Measurements from ENCODE around the gene SHISA5.
"Not testable (repeated sequence)": the region's sequence is repeated elsewhere in the genome, so short reads cannot be mapped to it uniquely, and the experiment has no call there.

The SHISA5 gene

GRCh38 chr3:48536116-48536515 lies 32.1 kb upstream of the SHISA5 start:
- no peak overlapping the region for H3K27ac ChIP-seq (ENCODE audit: low read depth, low read length)
- no peak overlapping the region for H3K9ac ChIP-seq (ENCODE audit: low read length)
- no peaks in the 10 kb centered on the region for H3K4me1 ChIP-seq (ENCODE audit: control insufficient read depth, insufficient read depth, low read length)
- H3K4me3 ChIP-seq (ENCODE audit: low read length) = no peak overlapping the region
- H3K36me3 ChIP-seq (ENCODE audit: control insufficient read depth, insufficient read depth, low read length) = peaks cover 8% of the 10 kb centered on the region
- H3K27me3 ChIP-seq (ENCODE audit: control insufficient read depth, insufficient read depth, low read length) = no peaks in the 10 kb centered on the region

GRCh38 chr3:48535578-48535977 lies 31.6 kb upstream of the SHISA5 start:
- H3K27me3 ChIP-seq (ENCODE audit: control insufficient read depth, insufficient read depth, low read length) = no peaks in the 10 kb centered on the region
- H3K9ac ChIP-seq (ENCODE audit: low read length) = no peak overlapping the region
- no peak overlapping the region for H3K27ac ChIP-seq (ENCODE audit: low read depth, low read length)
- no peaks in the 10 kb centered on the region for H3K4me1 ChIP-seq (ENCODE audit: control insufficient read depth, insufficient read depth, low read length)
- H3K36me3 ChIP-seq (ENCODE audit: control insufficient read depth, insufficient read depth, low read length) = peaks cover 8% of the 10 kb centered on the region
- H3K4me3 ChIP-seq (ENCODE audit: low read length) = no peak overlapping the region

GRCh38 chr3:48532977-48533337 lies 29.0 kb upstream of the SHISA5 start:
- H3K9ac ChIP-seq (ENCODE audit: low read length) = no peak overlapping the region
- H3K27ac ChIP-seq (ENCODE audit: low read depth, low read length) = no peak overlapping the region
- no peaks in the 10 kb centered on the region for H3K27me3 ChIP-seq (ENCODE audit: control insufficient read depth, insufficient read depth, low read length)
- no peak overlapping the region for H3K4me3 ChIP-seq (ENCODE audit: low read length)
- H3K36me3 ChIP-seq (ENCODE audit: control insufficient read depth, insufficient read depth, low read length) = peaks cover 8% of the 10 kb centered on the region
- no peaks in the 10 kb centered on the region for H3K4me1 ChIP-seq (ENCODE audit: control insufficient read depth, insufficient read depth, low read length)

- no peak overlapping the region for H3K4me3 ChIP-seq (ENCODE audit: low read length)
- H3K36me3 ChIP-seq (ENCODE audit: control insufficient read depth, insufficient read depth, low read length) = peaks cover 8% of the 10 kb centered on the region
- no peak overlapping the region for H3K9ac ChIP-seq (ENCODE audit: low read length)
- no peak overlapping the region for H3K27ac ChIP-seq (ENCODE audit: low read depth, low read length)
- no peaks in the 10 kb centered on the region for H3K27me3 ChIP-seq (ENCODE audit: control insufficient read depth, insufficient read depth, low read length)
- H3K4me1 ChIP-seq (ENCODE audit: control insufficient read depth, insufficient read depth, low read length) = no peaks in the 10 kb centered on the region
These were observed 28.4 kb upstream of the SHISA5 start for GRCh38 chr3:48532271-48532976.

- not testable (repeated sequence) for H3K36me3 ChIP-seq (ENCODE audit: control insufficient read depth, insufficient read depth, low read length); H3K27ac ChIP-seq (ENCODE audit: low read depth, low read length); H3K4me1 ChIP-seq (ENCODE audit: control insufficient read depth, insufficient read depth, low read length); H3K27me3 ChIP-seq (ENCODE audit: control insufficient read depth, insufficient read depth, low read length); H3K9ac ChIP-seq (ENCODE audit: low read length); H3K4me3 ChIP-seq (ENCODE audit: low read length)
These were observed 26.7 kb upstream of the SHISA5 start for GRCh38 chr3:48530701-48531100.

GRCh38 chr3:48528754-48529153 lies 24.8 kb upstream of the SHISA5 start:
- H3K36me3 ChIP-seq (ENCODE audit: control insufficient read depth, insufficient read depth, low read length) = no peaks in the 10 kb centered on the region
- no peak overlapping the region for H3K9ac ChIP-seq (ENCODE audit: low read length)
- no peak overlapping the region for H3K27ac ChIP-seq (ENCODE audit: low read depth, low read length)
- no peak overlapping the region for H3K4me3 ChIP-seq (ENCODE audit: low read length)
- no peaks in the 10 kb centered on the region for H3K4me1 ChIP-seq (ENCODE audit: control insufficient read depth, insufficient read depth, low read length)
- H3K27me3 ChIP-seq (ENCODE audit: control insufficient read depth, insufficient read depth, low read length) = no peaks in the 10 kb centered on the region

- no peak overlapping the region for H3K9ac ChIP-seq (ENCODE audit: low read length)
- H3K27ac ChIP-seq (ENCODE audit: low read depth, low read length) = no peak overlapping the region
- H3K4me3 ChIP-seq (ENCODE audit: low read length) = no peak overlapping the region
- no peaks in the 10 kb centered on the region for H3K4me1 ChIP-seq (ENCODE audit: control insufficient read depth, insufficient read depth, low read length)
- H3K27me3 ChIP-seq (ENCODE audit: control insufficient read depth, insufficient read depth, low read length) = no peaks in the 10 kb centered on the region
- H3K36me3 ChIP-seq (ENCODE audit: control insufficient read depth, insufficient read depth, low read length) = no peaks in the 10 kb centered on the region
These were observed 24.1 kb upstream of the SHISA5 start for GRCh38 chr3:48528048-48528447.

- Histone ChIP-seq H3K9ac (ENCODE audit: low read length) (no peak overlapping the region), H3K36me3 (ENCODE audit: control insufficient read depth, insufficient read depth, low read length) (no peaks in the 10 kb centered on the region), H3K4me3 (ENCODE audit: low read length) (no peak overlapping the region), H3K27ac (ENCODE audit: low read depth, low read length) (no peak overlapping the region), H3K4me1 (ENCODE audit: control insufficient read depth, insufficient read depth, low read length) (no peaks in the 10 kb centered on the region), H3K27me3 (ENCODE audit: control insufficient read depth, insufficient read depth, low read length) (no peaks in the 10 kb centered on the region)
These were observed 21.0 kb upstream of the SHISA5 start for GRCh38 chr3:48524970-48525369.

GRCh38 chr3:48521635-48522034 lies 17.7 kb upstream of the SHISA5 start:
- H3K27ac ChIP-seq (ENCODE audit: low read depth, low read length) = no peak overlapping the region
- H3K36me3 ChIP-seq (ENCODE audit: control insufficient read depth, insufficient read depth, low read length) = no peaks in the 10 kb centered on the region
- H3K4me1 ChIP-seq (ENCODE audit: control insufficient read depth, insufficient read depth, low read length) = no peaks in the 10 kb centered on the region
- no peaks in the 10 kb centered on the region for H3K27me3 ChIP-seq (ENCODE audit: control insufficient read depth, insufficient read depth, low read length)
- no peak overlapping the region for H3K4me3 ChIP-seq (ENCODE audit: low read length)
- no peak overlapping the region for H3K9ac ChIP-seq (ENCODE audit: low read length)

- no peak overlapping the region for H3K4me3 ChIP-seq (ENCODE audit: low read length)
- no peaks in the 10 kb centered on the region for H3K36me3 ChIP-seq (ENCODE audit: control insufficient read depth, insufficient read depth, low read length)
- no peaks in the 10 kb centered on the region for H3K4me1 ChIP-seq (ENCODE audit: control insufficient read depth, insufficient read depth, low read length)
- H3K27ac ChIP-seq (ENCODE audit: low read depth, low read length) = no peak overlapping the region
- no peak overlapping the region for H3K9ac ChIP-seq (ENCODE audit: low read length)
- H3K27me3 ChIP-seq (ENCODE audit: control insufficient read depth, insufficient read depth, low read length) = no peaks in the 10 kb centered on the region
These were observed 15.3 kb upstream of the SHISA5 start for GRCh38 chr3:48519277-48519643.

GRCh38 chr3:48518638-48519276 lies 14.8 kb upstream of the SHISA5 start:
- Histone ChIP-seq H3K4me3 (ENCODE audit: low read length) (no peak overlapping the region), H3K27me3 (ENCODE audit: control insufficient read depth, insufficient read depth, low read length) (no peaks in the 10 kb centered on the region), H3K4me1 (ENCODE audit: control insufficient read depth, insufficient read depth, low read length) (no peaks in the 10 kb centered on the region), H3K36me3 (ENCODE audit: control insufficient read depth, insufficient read depth, low read length) (no peaks in the 10 kb centered on the region), H3K27ac (ENCODE audit: low read depth, low read length) (no peak overlapping the region), H3K9ac (ENCODE audit: low read length) (no peak overlapping the region)

GRCh38 chr3:48518069-48518468 lies 14.1 kb upstream of the SHISA5 start:
- Histone ChIP-seq H3K9ac (ENCODE audit: low read length) (no peak overlapping the region), H3K27ac (ENCODE audit: low read depth, low read length) (no peak overlapping the region), H3K4me1 (ENCODE audit: control insufficient read depth, insufficient read depth, low read length) (no peaks in the 10 kb centered on the region), H3K27me3 (ENCODE audit: control insufficient read depth, insufficient read depth, low read length) (no peaks in the 10 kb centered on the region), H3K36me3 (ENCODE audit: control insufficient read depth, insufficient read depth, low read length) (no peaks in the 10 kb centered on the region), H3K4me3 (ENCODE audit: low read length) (no peak overlapping the region)

- Histone ChIP-seq H3K27me3 (ENCODE audit: control insufficient read depth, insufficient read depth, low read length) (no peaks in the 10 kb centered on the region), H3K9ac (ENCODE audit: low read length) (no peak overlapping the region), H3K36me3 (ENCODE audit: control insufficient read depth, insufficient read depth, low read length) (no peaks in the 10 kb centered on the region), H3K27ac (ENCODE audit: low read depth, low read length) (no peak overlapping the region), H3K4me3 (ENCODE audit: low read length) (no peak overlapping the region), H3K4me1 (ENCODE audit: control insufficient read depth, insufficient read depth, low read length) (no peaks in the 10 kb centered on the region)
These were observed 12.6 kb upstream of the SHISA5 start for GRCh38 chr3:48516571-48516970.
